NCI-H345 treated with DMSO at 0.1 percent for 48 hours (cell line): ENCODE measurements around the gene ST6GALNAC5.
A peak's percentile ranks its signal among the peaks of the same experiment; 100 is the strongest.

Source experiments
- DNase-seq: peaks from one replicate; lab custom pipeline; 2025; ENCODE audit not compliant: unreplicated experiment; lab: John Stamatoyannopoulos, UW

The ST6GALNAC5 gene

DNA sequence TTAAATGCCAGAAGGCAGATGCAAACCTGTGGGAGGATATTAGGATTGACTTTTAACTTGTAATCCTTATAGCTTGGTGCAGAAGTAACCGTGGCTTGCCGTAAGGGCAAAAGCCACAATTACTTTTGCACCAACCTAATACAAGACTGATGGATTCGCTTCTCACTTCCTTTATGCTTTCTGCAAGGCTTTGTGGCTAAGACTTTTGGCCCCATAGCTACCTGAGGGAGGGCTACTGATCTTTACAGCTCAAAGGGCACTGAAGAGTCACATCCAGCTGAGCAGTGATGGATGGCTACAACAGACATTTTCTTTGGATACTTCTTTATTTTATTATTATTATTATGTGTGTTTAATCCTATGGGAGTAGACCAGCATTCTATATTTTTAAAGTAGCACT, 140.4 kb downstream of the ST6GALNAC5 start:
- no peak for DNase-seq

DNA sequence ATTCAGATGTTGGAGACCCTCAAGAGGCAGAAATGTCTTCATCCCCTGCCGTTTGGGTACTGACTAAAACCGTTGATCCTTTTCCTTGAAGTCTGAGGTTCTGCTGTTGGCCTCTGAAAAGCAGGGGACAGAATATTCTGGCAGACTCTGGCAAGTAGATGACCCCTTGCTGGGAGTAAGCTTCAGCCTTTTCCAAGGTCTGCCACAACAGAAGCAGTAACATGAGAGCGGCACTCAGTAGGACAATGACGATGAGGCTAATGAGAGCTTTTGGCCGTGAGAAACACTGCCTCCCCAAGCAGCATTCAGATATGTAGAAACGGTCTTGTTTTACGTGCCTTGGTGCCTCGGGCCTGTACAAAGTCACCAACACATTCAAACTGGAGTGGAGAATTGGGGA, 143.7 kb downstream of the ST6GALNAC5 start:
- no peak for DNase-seq

DNA sequence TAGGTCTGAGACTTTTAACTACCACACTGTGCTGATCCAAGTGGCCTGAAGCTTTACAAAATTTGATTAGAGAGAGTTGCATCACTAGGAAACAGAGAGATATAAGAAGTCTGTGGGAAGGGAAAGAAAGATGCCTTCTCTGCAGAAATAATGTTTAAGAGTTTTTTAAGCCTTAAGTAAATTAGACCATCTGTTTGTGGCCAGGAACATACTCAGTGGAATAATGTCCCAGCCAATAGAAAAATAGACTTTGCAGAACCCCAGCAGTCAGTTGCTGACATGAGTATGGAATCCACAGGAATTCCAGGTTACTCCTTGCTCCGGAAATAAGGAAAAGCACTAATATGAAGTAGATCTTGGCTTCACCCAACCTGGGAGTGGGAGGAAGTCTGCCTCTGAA, 144.8 kb downstream of the ST6GALNAC5 start:
- DNase-seq, result no peak

DNA sequence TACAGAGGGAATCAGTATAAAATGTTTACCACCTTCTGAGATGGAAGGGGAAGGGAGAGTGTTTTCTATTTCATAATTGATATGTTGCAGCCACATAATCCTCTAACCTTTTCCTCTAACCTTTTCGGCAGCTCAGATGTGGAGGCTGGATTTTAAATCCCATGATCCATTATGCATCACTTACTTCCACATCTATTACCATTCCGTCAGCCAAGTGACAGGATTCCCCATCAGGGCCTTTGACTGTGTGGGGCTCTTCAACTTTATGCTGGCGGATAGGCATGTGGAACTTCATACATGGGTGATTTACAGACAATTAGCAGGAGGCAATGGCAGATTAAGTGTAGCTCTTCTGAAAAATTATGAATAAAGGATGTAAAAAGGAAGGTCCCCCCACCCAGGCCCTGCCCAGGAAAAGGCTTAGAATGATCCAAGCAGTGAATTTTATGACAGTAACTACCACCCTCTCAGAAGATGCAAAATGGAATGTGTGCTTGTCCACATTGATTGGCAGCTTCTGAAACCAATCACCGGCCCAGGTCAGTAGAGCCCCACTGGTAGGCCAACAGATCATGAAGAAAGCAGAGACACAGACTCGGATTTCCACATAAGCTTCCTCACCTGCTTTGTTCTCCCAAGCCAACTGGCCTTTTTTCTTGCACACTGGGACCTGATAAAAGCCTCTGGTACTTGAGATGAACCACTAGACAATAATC, 147.0 kb downstream of the ST6GALNAC5 start:
- DNase-seq, result no peak

DNA sequence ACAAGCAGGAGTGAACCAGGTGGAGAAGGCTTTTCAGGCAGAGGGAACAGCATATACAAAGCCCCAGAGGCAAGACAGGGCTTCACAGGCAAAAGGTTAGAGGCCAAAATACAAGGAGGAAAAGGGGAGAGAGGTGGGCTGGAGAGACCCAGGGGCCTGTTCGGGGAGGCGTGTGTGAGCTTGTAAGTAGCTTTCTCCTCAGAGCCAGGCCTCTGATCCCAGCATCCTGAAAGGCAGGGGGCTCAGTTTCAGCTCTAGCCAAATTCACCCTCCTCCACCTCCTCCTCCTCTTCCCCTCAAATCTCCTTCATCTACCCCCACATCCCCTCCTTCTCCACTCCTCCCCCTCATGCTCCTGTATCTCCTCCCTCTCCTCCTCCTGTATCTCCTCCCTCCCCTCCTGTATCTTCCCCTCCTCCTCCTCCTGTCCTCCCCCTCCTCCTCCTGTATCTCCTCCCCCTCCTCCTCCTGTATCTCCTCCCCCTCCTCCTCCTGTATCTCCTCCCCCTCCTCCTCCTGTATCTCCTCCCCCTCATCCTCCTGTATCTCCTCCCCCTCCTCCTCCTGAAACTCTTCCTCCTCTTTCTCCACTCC, 148.6 kb downstream of the ST6GALNAC5 start:
- DNase-seq, result no peak

DNA sequence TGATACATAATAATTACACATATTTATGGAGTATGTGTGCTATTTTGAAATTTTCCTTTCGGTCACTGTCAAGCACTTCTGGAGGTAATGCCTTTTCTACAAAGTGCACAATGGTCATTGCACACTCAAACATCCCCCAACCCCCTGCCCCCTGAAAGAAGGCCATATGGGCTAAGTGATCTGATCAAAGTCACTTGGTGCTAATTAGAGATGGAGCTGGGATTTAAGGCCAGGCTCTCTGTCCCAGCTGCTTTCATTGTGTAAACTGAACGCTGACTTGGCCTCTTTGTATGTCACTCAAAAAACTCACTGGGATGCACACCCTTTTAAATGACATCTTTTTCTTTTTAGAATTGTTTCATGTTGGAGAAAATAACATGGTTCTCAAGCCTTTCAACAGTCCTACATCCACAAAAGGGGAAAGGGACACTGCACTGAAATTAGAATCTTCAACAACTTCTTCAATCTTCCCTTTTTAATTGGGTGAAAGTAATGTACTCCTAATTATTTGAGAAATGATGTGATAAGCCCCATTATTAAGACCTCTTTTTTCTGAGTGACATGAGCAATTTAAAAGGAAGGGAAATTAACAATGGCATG, 149.2 kb downstream of the ST6GALNAC5 start:
- no peak for DNase-seq

DNA sequence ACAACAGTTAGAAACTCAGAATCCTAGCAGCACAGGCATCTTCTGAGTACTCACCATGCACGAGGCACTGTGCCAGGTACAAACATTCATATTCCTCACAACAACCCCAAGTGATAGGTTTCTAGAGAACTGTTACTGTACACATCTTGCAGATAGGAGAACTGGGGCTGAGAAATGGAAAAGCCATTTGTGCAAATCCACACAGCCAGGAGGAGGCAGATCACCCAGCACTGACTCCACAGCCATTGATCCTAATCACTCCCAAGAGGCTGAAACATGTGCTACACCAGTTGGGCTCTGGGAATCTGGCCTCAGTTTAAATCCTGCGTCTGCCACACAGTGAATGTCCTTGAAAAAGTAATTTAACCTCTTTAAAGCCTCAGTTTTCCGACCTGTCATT, 151.0 kb downstream of the ST6GALNAC5 start:
- DNase-seq, result no peak

DNA sequence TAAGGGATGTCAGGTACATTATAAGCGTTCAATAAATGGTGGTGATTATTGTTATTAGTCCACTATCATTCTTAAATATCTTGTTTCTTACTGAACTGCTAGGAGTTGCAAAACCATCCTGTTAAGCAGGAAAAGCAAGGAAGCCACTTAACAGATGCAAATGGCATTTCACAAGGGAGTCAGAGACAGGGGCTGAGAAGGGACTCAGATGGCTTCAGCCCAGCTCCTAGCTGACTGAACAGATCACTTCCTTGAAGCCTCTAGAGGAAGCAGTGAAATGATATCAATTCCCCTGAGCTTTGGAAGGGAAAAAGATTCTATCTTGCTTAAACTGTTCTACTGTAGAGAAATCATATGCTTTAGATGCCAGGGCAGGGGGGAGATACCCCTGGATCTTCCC, 151.5 kb downstream of the ST6GALNAC5 start:
- DNase-seq, result no peak

DNA sequence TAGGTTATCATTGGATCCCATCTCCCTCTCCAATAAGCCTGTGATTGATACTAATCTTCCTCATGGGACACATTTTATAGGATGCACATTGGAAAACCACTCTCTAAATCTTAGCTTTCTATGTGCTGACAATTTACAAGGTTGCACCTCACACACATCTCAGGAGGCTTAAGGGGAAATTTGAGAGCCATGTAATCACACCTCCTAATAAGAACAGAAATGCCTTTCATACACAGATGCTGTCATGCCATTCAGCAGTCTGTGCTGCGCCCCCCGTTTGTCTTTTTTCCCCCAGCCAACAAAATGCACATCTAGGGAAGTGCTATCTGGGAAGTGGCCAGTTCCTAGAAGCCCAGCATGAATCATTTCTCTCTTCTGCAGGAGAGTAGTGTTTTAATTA, 154.5 kb downstream of the ST6GALNAC5 start:
- no peak for DNase-seq

DNA sequence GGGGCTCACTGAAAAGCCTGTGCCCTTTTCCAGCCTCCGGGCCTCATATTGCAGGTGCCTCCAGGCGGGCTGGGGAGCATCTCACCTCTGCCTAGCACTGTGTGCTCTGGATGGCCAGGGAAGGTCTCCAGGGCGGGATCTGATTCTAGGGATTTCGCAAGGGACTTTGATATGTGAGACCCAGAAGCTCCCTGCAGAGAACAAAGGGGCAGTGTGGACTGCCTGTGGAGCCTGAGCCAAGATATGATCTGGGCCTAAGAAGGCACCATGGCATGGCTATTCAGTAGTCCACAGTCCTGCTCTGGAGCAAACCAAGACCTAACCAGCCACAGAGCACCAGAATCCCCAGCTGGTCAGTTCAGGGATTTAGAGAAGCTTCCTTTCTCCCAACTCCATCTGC, 157.2 kb downstream of the ST6GALNAC5 start:
- no peak for DNase-seq

DNA sequence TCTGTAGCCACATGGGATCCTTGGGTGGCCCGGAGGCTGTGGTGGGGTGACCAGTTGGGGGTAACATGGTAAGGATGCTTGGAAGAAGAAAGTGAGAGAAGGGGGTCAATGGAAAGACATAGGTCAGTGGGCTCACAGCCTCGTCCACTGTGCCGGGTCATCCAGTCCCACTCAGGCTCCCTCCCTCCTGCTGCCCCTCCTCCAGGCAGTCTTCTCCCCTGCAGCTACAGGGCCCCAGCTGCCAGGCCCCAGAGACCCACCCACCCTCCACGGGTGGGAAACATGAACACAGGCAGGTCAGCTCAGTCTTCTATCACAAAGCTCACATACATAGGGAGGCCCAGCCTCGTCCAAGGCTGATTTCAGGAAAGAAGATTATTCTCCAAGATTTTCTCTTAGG, 158.3 kb downstream of the ST6GALNAC5 start:
- no peak for DNase-seq

DNA sequence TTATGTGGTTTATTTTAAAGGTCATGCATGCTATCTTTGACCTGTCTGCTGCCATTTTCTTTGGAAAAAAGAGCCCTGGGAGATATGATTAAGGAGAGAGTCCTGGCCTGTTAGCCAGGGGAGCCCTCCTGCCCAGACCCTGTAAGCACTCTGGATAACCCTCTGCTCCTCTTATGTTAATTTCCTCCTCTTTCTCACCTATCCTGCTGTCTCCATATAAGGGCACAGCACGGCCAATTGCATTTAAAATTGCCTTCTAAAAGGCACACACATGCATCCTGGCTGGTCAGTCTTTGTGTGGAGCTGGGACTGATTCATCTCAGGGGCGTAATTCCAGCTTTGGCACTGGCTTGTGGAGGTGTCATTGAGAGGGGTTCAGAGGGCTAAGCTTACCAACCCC, 158.9 kb downstream of the ST6GALNAC5 start:
- DNase-seq, result no peak

DNA sequence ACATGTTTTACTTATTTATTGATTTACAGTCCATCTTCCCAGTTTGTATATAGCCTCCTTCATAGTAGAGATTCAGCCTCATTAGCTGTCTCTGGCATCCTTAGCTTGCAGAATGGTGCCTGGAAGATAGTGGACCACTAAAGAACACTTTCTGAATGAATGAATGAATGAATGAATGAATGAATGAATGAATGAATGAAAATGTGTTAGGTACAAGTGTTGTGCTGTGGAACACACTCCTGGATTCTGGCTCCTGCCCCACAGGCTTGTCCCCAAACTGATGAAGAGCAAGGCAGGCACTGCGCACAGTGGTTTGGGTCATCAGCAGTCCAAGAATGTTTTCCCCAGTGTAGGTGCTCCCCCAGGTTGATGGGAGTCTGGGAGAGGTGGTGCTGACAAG, 159.4 kb downstream of the ST6GALNAC5 start:
- DNase-seq, result no peak

DNA sequence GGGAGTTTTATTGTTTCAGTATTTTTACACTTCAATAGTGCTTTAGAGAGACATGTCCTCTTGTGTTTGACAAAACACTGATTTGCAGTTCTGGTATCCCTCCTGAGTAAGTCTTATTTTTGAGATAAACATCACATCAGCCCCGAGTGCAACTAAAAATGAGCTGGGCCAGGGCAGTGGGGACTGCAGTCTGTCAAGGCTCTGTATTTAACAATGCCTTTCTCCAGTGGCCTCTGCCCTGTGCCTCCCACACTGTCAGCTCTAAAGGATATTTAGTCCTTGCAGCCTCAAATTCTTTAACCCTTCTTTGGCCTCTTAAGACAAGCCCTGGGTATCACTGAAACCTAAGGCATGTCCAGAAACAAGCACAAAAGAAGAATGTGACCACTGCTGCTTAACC, 160.6 kb downstream of the ST6GALNAC5 start:
- no peak for DNase-seq

DNA sequence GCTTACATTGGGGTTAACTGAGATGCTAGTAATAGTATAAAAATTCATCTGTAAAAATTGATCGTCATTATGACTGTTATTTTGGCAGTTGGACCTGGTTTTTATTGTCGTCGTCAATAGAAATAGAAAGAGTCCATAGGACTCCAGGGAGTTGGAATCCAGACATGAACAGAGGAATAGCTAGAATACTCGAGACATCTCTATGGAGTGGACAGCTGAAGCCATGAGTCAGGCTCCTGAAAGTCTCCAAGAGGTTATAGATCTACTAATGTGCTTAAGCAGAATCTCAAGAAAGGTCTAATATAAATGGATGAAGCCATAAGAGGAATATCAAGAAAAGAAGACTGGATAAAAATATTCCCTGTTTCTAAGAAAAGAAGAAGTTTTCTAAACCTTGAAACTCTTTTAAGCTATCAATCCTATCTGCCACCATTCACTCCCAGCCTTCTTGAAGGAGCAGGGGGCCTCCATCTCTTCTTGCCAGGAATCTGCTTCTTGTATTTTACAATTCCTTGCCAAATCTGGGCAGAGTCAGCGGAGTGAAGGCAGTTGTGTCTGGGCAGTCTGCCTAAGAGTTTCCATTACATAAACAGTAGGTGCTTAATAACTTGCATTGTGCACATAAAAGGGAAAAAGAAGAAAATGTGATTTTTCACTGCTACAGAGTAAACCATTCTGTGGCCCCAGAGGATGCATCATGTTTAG, 163.3 kb downstream of the ST6GALNAC5 start:
- no peak for DNase-seq

DNA sequence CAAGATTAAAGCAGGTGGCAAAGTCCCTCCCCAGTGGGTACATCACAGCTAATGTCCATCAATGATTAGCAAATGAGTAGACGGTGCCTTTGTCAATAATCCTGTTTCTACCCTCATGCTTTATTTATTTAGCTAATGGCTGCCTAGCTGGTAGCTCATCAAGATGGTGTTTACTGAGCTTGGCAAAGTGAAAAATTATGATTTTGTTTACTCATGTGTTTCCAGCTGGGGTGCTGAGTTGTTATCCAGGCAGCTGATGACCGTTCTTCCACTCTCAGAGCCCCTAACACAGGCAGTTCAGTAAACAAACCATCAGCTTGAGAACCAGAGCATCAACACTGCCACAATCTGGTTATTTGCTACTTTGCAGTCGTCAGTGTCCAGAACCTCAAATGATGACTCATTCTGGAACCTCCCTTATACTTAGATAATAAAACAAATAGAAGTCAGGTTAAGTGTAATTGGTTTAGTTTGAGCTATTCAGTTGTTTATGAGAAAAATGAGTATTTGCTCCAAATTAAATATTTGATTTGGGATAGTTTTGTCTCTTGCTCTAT, 163.9 kb downstream of the ST6GALNAC5 start:
- DNase-seq, result peak; percentile 89

DNA sequence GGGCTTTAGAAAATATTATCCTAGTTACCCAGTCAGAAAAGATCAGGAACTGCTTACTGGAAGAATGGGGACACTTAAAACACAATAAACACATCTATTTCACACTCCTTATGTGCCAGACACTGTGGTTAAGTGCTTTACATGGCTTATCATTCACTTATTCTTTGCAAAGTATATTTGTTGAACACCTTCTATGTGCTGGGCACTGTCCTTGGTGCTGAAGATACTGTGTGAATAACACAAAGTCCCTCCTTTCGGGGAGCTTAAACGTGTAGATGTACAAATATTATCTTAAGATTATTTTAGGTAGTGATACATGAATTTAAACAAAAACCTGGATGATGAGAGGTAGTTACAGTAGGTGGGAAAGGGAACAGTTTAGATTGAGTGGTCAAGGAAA, 169.3 kb downstream of the ST6GALNAC5 start:
- no peak for DNase-seq

DNA sequence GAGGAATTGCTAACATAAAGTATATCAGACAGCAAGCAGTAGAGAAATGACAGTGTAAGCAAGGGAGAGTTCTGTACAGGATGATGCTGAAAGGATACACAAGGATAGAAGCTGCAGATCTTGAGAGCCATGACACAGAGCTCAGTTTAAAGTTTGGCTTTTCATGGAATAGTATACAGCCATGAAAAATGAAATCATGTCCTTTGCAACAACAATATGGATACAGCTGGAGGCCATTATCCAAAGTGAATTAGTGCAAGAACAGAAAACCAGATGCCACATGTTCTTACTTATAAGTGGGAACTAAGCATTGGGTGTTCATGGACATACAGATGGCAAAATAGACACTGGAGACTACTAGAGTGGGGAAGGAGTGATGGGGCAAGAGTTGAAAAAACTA, 169.8 kb downstream of the ST6GALNAC5 start:
- no peak for DNase-seq

DNA sequence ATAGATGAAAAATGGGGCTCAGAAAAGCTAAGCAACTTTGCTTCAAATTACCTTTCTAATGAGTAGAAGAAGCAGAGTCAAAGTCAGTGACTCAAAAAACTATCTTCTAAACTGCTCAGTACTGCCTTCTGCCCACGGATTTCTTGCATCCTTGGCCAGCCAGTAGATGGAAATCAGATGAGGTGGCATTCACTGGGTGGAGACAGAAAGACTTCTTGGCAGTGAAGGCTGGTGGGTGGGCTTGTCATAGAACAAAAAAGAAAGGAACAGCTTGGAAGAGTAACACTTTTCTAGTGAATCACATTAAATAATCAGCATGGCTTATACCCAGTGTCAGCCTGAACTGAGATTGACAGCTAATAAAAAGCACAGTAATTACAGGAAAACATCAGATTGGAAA, 170.7 kb downstream of the ST6GALNAC5 start:
- no peak for DNase-seq

DNA sequence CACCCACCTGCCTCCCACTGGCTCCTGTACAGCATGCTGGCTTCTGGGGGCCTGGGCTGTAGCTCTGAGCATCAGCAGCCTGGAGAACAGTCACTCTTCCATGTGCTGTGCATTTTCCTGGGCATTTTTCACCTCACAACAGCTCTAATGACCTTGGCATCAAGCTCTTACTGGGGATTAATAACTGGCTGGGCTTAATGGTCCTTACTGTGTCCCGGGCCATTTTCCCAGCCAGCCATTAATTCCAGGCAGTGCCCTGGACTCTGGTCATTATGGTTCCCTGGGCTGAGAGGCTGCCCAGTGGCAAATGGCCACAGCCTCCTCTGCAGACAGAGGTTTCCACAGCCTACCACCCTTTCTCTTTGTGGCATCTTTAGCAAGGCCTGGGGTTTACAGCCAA, 171.8 kb downstream of the ST6GALNAC5 start:
- no peak for DNase-seq

DNA sequence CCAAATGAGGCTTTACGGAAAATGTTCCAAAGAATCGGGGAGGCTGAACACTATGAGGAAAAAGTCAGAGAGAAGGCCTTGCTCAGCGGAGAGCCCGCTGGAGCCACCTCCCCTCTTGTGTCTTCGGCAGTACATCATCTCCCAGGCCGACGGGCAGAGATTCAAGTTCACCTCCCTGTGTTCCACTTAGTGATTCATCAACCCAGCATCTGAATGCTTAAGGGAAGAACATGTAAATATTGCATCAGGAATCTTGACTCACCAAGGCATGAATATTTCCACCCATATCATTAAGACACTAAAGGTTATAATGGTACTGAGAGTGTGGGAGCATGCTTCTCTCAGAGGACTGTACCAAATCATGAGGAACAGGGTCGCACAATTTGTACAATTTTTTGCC, 172.5 kb downstream of the ST6GALNAC5 start:
- no peak for DNase-seq

DNA sequence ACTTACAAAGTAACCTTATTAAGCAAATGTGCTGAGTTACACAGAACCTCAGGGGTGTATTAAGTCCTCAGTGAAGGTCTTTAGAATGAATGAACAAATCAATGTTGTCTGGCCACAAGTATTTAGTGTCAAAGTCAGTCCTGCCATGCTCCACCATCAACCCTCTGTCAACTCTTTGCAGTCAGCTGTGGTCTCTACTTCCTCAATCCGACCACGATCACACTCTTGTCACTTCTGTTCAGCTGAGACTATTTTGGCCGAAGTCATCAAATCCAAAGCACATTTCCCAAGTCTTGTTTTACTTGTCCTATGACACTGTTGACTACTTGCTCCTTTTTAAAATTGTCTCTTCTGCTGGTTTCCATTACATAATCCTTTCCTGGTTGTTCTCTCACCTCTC, 173.5 kb downstream of the ST6GALNAC5 start:
- no peak for DNase-seq
